ENCODE measurements around the gene RAB11FIP5. TPM values are rescaled to one million over a fixed set of nuclear protein-coding genes. Genes with fewer than 3 reads are reported as not detected.
A peak's percentile ranks its signal among the peaks of the same experiment; 100 is the strongest.

RAB11FIP5 gene
- total RNA-seq, 2 experiments from 2014 or later = 1.1 to 2.9 TPM

- Mint-ChIP-seq H3K27ac (no peak overlapping the region), H3K4me1 (peaks cover 2% of the 10 kb centered on the region), H3K36me3 (no peaks in the 10 kb centered on the region), H3K4me3 (no peak overlapping the region), H3K9me3 (ENCODE audit: low read depth) (no peaks in the 10 kb centered on the region), H3K27me3 (peaks cover 31% of the 10 kb centered on the region)
- no peak for ATAC-seq
- DNase-seq = no peak
- CTCF ChIA-PET = interaction anchor here (1.8 kb wide), 1 partner anchor 60 kb away, joined by 6 read pairs; no protein-coding TSS in a partner anchor
These were observed 4.7 kb upstream of the RAB11FIP5 start for GRCh38 chr2:73117441-73117840.

- no peak for DNase-seq
- H3K27me3 Mint-ChIP-seq = peaks cover 32% of the 10 kb centered on the region
- CTCF ChIA-PET = no interaction called here
- H3K4me1 Mint-ChIP-seq = peaks cover 8% of the 10 kb centered on the region
- H3K9me3 Mint-ChIP-seq (ENCODE audit: low read depth) = no peaks in the 10 kb centered on the region
- no peak overlapping the region for H3K27ac Mint-ChIP-seq
- no peak overlapping the region for H3K4me3 Mint-ChIP-seq
- ATAC-seq = no peak
- no peaks in the 10 kb centered on the region for H3K36me3 Mint-ChIP-seq
These were observed 3.6 kb upstream of the RAB11FIP5 start for GRCh38 chr2:73116182-73116960.

GRCh38 chr2:73114273-73114867, 1.6 kb upstream of the RAB11FIP5 start:
- ATAC-seq (no peak), DNase-seq (no peak)
- Mint-ChIP-seq H3K27ac (no peak overlapping the region), H3K9me3 (ENCODE audit: low read depth) (no peaks in the 10 kb centered on the region), H3K27me3 (peaks cover 37% of the 10 kb centered on the region), H3K4me1 (peaks cover 11% of the 10 kb centered on the region), H3K4me3 (peak overlapping the region; percentile 23), H3K36me3 (no peaks in the 10 kb centered on the region)
- CTCF ChIA-PET = interaction anchor here (1.1 to 2.4 kb wide), 2 partner anchors 29 to 63 kb away, joined by 4 to 8 read pairs; no protein-coding TSS in a partner anchor

GRCh38 chr2:73112026-73112912, 479 bp downstream of the RAB11FIP5 start:
- Mint-ChIP-seq H3K4me3 (peak overlapping the region; percentile 66), H3K27ac (no peak overlapping the region), H3K27me3 (peaks cover 37% of the 10 kb centered on the region), H3K36me3 (no peaks in the 10 kb centered on the region), H3K9me3 (ENCODE audit: low read depth) (no peaks in the 10 kb centered on the region), H3K4me1 (peaks cover 17% of the 10 kb centered on the region)
- CTCF ChIA-PET = interaction anchor here (1.1 to 3.9 kb wide), 6 partner anchors 27 to 533 kb away, joined by 3 to 21 read pairs (median 3); no protein-coding TSS in a partner anchor
- no peak for DNase-seq
- ATAC-seq = peak; percentile 22

GRCh38 chr2:73111073-73112025, 1.4 kb downstream of the RAB11FIP5 start:
- ATAC-seq (no peak), DNase-seq (no peak)
- Mint-ChIP-seq H3K4me1 (peaks cover 21% of the 10 kb centered on the region), H3K4me3 (peak overlapping the region; percentile 66), H3K27me3 (peaks cover 37% of the 10 kb centered on the region), H3K9me3 (ENCODE audit: low read depth) (no peaks in the 10 kb centered on the region), H3K27ac (no peak overlapping the region), H3K36me3 (no peaks in the 10 kb centered on the region)
- CTCF ChIA-PET = interaction anchor here (1.1 to 3.9 kb wide), 7 partner anchors 11 to 532 kb away, joined by 3 to 21 read pairs (median 4); no protein-coding TSS in a partner anchor

- peaks cover 34% of the 10 kb centered on the region for H3K27me3 Mint-ChIP-seq
- no peaks in the 10 kb centered on the region for H3K36me3 Mint-ChIP-seq
- CTCF ChIA-PET = interaction anchor here (0.5 to 3.9 kb wide), 7 partner anchors 11 to 217 kb away, joined by 3 to 21 read pairs (median 4); partner anchors contain the start of gene EGR4
- ATAC-seq = no peak
- no peak overlapping the region for H3K4me3 Mint-ChIP-seq
- no peaks in the 10 kb centered on the region for H3K9me3 Mint-ChIP-seq (ENCODE audit: low read depth)
- peaks cover 21% of the 10 kb centered on the region for H3K4me1 Mint-ChIP-seq
- no peak for DNase-seq
- H3K27ac Mint-ChIP-seq = no peak overlapping the region
These were observed 2.3 kb downstream of the RAB11FIP5 start for GRCh38 chr2:73110168-73111072.

GRCh38 chr2:73109431-73110167, 3.1 kb downstream of the RAB11FIP5 start:
- Mint-ChIP-seq H3K36me3 (no peaks in the 10 kb centered on the region), H3K27me3 (peaks cover 28% of the 10 kb centered on the region), H3K27ac (no peak overlapping the region), H3K9me3 (ENCODE audit: low read depth) (no peaks in the 10 kb centered on the region), H3K4me1 (peaks cover 21% of the 10 kb centered on the region), H3K4me3 (no peak overlapping the region)
- no peak for DNase-seq
- CTCF ChIA-PET = interaction anchor here (0.5 to 3.9 kb wide), 5 partner anchors 24 to 216 kb away, joined by 3 to 21 read pairs (median 4); partner anchors contain the start of gene EGR4
- ATAC-seq = no peak

GRCh38 chr2:73107211-73107926, 5.4 kb downstream of the RAB11FIP5 start:
- DNase-seq = no peak
- Mint-ChIP-seq H3K27ac (peak overlapping the region; percentile 17), H3K36me3 (no peaks in the 10 kb centered on the region), H3K4me3 (no peak overlapping the region), H3K27me3 (peaks cover 23% of the 10 kb centered on the region), H3K4me1 (peaks cover 27% of the 10 kb centered on the region), H3K9me3 (ENCODE audit: low read depth) (no peaks in the 10 kb centered on the region)
- CTCF ChIA-PET = interaction anchor here (1.4 to 1.8 kb wide), 2 partner anchors 49 to 70 kb away, joined by 4 to 6 read pairs; no protein-coding TSS in a partner anchor
- ATAC-seq = peak; percentile 52

- CTCF ChIA-PET = interaction anchor here (1.4 to 1.8 kb wide), 2 partner anchors 50 to 71 kb away, joined by 4 to 6 read pairs; no protein-coding TSS in a partner anchor
- DNase-seq = no peak
- H3K4me1 Mint-ChIP-seq = peaks cover 24% of the 10 kb centered on the region
- H3K27me3 Mint-ChIP-seq = peaks cover 18% of the 10 kb centered on the region
- ATAC-seq = no peak
- H3K9me3 Mint-ChIP-seq (ENCODE audit: low read depth) = no peaks in the 10 kb centered on the region
- H3K4me3 Mint-ChIP-seq = no peak overlapping the region
- H3K27ac Mint-ChIP-seq = no peak overlapping the region
- no peaks in the 10 kb centered on the region for H3K36me3 Mint-ChIP-seq
These were observed 6.0 kb downstream of the RAB11FIP5 start for GRCh38 chr2:73106791-73107190.

- Mint-ChIP-seq H3K9me3 (ENCODE audit: low read depth) (no peaks in the 10 kb centered on the region), H3K27ac (no peak overlapping the region), H3K4me1 (peaks cover 18% of the 10 kb centered on the region), H3K36me3 (no peaks in the 10 kb centered on the region), H3K27me3 (peaks cover 6% of the 10 kb centered on the region), H3K4me3 (no peak overlapping the region)
- no peak for DNase-seq
- CTCF ChIA-PET = interaction anchor here (1.8 kb wide), 1 partner anchor 51 kb away, joined by 6 read pairs; no protein-coding TSS in a partner anchor
- no peak for ATAC-seq
These were observed 7.2 kb downstream of the RAB11FIP5 start for GRCh38 chr2:73105511-73105971.

All from activated CD8-positive, alpha-beta memory T cell treated with anti-CD3 and anti-CD28 coated beads, Interleukin-2, amount 10 ng/mL, durations not matched to agents 7 days and 5 days (primary cell).